GM19455 (cell line): ENCODE data around the gene GAS2L2.

Experiments used
- ATAC-seq: cut with Tn5 transposase; IDR thresholded peaks from one replicate; pipeline ENCODE4 v1.9.1; 2021; ENCODE audit not compliant: unreplicated experiment

GAS2L2 gene

DNA sequence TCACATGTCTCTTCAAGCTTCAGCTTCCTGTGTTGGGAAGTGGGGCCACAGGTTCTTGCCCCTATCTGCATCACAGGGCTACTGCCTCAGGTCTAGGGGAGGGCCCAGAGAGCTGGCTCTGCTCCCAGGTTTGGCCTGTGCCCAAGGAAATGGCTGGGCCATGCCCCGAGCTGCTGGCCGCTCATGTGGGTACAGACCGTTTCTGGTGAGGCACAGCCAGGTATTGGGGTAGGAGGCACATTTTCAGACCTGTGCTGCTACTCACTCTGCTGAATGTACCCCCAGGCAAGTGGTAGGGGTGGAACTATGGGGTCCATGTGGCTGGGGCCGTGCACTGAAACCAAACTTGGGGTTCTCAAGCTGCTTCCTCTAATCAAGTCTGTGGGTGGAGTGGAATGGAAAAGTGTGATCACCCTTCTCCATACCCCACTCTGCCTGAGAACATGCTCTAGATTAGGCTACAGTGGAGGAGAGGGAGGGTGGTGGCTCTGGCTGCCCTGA is 4.6 kb downstream of the GAS2L2 start:
- ATAC-seq = no peak

DNA sequence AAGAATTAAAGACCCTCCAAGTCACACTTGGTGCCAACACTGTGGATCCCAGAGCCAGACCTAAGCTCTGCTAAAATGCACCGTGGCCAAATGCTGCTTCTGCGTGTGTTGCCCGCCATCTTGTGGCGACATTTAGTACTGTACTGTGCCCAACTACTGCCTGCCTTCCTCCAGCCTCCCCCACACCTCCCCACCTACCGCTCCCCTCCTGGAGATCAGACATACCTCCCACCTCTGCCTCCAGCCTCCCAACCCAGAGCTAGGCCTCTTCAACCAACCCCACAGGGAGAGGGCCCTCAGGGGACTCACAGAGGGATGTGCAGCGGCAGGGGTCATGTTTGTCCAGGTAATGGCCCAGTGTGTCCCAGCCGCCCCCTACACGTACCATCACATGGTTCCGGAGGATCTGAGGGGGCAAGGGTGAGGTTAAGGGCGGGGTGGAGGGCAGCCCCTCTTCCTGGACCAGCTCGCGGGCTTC is 5.5 kb downstream of the GAS2L2 start:
- no peak for ATAC-seq

DNA sequence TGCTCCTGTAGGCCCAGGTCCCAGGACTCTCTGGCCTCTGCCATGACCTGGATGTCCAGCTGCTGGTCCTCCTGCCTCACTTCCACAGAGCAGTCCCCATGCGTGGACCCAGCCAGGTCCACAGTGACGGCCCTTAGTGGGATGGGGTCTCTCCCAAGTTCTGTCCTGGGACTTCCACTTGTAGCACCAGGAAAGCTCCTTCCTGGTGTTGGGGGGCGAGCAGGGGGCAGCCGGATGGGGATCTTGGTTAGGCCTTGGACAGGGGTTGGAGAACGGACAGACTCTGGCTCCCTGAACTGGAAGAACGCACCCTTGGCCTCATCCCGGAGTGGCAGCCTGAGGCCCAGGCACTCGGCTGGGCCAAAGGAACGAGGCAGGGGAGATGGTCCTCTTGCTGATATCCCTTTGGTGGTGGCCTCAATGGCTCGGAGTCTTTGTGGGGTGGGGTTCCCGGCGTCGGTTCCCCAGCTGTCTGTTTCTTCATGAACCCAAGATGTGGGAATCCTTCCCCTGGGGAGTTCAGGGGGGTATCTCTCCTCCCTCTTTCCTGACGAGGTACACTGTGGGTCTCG is 7.2 kb downstream of the GAS2L2 start:
- ATAC-seq = no peak

DNA sequence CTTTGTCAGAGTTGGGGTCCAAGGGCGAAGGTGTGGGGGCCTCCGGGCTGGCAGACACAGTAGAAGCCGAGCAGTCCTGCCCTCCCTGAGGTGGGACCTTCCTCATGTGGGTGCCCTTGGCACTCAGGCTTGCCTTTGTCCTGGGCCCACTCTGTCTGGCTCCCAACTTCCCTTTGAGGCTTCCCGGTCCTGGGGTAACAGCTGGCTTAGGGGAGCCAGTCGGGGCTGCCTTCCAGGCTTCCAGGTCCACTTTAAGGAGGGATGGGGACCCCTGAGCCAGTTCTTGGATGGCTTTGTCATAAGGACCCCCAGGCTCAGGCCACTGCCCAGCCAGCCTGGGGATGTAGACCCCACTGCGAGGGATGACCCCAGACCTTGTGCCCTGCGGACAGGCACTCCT is 7.8 kb downstream of the GAS2L2 start:
- ATAC-seq = no peak

DNA sequence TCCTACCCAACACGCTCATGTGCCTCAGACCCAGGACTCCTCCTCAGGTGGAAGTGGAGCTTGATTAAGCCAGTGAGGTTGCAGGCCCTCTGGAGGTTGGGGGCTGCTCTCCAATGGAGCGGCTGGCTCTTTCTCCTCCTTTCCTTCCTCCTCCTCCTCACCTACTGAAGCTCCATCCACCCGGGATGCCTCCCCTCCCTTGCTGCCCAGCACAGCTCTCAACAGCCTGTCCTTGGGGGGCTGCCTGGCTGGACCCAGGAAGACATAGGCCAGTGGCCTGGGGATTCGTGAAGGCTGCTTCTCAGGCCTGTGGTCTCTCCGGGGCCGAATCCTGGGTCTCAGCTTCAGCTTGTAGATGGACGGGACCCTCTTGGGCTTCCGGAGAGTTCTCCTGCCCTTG is 8.2 kb downstream of the GAS2L2 start:
- no peak for ATAC-seq

DNA sequence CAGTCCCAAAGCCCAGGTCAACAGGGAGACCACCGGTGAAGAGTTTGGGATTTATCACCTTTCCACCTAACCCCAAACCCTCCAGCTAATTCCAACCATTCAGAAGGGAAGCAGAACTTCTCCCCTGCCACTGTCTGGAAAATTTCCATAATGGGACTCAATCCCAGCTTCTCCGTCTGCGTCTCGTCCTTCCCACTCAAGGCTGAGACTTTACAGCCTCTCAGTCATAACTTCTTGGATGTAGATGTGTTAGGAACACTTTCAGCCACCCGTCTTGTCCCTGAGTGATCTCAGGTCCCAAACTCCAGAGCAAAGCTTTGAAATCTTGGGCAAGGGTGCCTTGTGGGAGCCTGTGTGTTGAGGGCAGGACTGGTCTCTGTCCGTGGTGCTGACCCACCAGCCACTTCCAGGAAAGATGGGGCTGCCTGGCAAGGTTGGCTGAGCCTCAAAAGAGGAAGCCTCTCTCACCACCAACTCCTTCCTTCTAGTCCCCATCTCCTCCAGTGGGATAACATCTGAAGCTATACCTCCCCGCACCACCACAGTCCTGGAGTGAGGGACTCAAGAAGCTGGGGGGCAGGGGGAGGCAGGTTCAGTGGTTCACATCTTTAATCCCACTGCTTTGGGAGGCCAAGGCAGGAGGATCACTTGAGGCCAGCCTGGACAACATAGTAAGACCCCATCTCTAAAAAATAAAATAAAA is 9.3 kb downstream of the GAS2L2 start:
- ATAC-seq = no peak

DNA sequence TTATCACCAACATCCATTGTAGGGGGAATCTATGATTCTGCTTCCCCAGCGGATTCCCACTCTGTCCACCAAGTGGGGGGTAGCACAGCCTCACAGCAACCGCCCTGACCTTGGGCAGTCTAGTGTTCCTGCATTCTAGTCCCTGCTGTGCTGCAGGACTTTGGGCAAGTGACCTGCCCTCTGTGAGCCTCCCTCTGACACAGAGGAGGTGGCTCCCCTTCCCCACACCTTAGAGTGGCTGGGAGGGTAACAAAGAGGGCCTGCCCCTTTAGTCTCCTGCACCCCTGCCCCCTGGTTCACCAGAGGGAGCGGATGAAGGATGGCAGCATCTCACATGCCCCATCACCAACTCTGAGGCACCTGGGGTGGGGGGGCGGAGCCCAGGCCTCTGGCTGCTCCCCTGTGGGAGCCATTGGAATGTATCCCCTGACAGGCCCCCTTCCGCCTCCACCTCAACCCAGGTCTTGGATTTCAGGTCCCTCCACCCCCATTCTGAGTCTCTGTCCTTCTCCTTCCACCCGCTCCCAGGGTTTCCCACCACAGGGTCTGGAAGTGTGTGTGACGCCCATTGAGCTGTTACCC is 10.1 kb downstream of the GAS2L2 start:
- no peak for ATAC-seq

DNA sequence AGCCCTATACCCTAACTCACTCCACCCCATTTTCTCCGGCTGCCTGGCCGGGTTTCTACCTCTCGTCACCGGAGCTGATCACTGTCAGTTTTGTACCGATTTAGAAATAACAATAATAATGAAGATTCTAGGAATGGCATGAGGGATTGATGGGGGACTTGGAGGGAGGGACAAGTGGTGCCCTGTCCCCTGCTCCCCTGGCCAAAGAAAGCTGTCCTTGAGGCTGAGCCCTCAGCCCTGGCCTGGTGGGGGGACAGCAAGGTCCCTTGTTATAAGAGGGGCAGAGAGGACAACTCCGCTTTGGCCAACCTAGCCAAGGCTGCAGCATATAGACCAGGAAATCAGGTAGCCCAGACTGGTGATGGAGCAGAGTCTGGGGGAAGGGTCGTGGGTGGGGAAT is 10.5 kb downstream of the GAS2L2 start:
- ATAC-seq = no peak

DNA sequence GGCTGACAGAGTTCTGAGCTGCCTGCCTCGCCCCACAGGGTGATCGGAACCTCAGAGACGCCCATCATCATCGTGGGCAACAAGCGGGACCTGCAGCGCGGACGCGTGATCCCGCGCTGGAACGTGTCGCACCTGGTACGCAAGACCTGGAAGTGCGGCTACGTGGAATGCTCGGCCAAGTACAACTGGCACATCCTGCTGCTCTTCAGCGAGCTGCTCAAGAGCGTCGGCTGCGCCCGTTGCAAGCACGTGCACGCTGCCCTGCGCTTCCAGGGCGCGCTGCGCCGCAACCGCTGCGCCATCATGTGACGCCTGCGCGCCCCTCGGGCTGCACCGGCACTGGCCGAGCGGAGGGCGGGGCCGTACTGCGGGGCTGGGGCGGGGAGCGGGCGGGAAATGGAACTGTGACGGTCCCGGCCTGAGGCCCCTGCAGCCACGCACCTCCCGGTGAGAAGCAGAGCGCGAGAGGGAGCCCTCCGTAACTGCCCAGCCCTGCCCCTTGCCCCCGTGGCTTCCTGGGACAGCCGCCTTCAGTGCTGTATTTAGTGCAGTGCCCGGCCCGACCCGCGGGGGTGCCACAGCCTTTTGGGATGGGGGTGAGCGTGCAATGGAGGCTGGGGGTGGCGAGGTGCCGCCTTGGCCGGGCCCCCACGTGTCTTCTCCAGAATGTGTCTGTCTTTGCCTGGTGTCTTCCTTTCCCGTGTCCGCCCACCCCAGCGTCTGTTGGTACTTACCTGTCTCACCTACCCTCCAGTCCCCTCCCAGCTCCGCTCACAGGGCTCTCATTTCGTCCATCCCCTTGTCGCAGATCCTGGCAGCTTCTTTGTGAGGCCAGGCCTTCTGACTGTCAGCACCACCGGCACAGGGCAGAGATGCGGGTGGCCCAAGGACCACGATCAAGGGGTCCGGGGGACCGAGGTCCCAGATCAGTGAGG is 11.8 kb downstream of the GAS2L2 start:
- ATAC-seq = no peak

DNA sequence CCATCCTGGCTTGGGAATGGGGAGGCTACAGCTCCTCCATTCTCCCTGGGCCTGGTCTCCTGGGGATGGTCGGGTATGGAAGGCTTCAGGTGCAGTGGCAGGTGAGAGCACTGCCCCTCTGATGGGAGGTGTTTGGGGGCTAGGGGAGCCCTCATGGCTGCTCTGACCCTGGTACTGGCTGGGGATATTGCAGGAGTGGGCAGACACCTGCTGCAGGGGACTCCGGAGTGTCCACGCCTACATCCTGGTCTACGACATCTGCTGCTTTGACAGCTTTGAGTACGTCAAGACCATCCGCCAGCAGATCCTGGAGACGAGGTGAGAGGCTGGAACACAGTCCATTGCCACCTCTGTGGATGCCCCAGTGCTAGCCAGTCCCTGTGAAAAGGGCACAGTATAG is 12.8 kb downstream of the GAS2L2 start:
- no peak for ATAC-seq

DNA sequence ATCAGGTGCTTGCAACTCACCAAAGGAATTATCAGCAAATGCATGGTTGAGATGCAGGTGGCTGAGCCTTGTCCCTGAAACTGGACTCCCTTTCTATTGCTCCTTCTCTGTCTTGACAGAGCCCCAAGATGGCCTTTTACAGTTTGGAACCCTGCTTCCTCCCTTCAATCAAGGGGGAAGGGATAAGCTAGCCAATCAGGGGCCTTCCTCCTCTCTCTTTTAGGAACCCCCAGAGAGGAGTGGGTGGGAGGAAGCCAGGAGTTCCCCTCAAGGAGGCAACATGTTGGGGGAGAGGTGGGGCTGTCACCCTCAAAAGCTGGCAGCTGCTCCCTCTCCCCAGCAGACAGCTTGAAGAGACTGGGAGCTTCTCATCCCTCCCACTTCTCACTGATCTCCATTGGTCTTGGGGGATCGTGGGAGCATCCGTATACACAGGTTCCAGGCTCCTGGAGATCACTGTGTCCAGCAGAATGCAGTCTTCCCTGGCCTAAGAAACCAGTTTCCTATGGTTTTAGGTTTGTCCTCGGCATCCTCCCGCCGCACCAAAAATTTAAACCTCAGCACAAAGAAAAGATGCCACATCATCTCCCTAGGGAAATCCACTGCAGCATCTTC is 14.4 kb downstream of the GAS2L2 start:
- ATAC-seq = no peak

DNA sequence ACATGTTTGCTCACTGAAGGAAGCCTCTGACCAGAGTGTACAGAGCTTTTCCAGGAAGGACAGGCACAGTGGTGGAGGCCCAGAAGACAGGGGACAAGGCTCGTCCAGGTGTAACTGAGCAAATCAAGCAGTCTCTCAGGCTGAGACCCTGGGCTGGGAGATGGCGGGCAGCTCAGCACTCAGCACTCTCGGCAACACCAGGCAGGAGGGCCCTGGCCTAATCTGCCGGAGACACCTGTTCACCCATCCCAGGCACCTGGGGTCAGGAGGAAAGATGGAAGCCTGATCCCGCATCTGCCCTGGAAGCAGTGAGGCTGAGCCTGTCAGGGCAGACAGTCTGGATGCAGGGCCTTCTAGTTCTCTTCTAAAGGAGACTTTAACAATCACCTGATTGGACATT is 16.8 kb downstream of the GAS2L2 start:
- ATAC-seq = no peak

DNA sequence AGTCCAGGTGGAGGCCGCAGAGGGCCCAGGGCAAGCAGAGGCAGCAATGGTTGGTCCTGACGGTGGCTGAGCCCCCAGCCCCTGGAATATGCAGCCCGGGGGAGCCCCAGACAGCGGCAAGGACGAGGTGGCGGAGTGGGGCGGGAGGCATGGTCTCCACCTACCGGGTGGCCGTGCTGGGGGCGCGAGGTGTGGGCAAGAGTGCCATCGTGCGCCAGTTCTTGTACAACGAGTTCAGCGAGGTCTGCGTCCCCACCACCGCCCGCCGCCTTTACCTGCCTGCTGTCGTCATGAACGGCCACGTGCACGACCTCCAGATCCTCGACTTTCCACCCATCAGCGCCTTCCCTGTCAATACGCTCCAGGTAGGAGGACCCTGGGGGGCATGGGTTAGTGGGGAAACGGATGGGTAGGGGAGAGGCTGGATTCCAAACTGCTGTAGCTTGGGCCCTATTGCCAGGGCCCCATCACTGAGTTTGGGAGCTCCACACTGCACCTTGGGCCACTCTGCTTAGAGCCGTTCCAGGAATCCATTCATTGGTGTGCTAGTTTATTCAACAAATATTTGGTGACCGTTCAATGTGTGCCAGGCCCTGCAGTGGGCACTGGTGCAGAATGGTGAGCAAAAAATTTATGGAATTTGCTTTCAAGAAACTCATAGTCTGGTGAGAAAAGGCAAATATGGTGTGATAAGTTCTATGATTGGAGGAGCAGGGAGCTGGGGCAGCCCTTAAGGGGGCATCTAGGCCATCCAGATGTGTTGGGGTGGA is 17.8 kb downstream of the GAS2L2 start:
- no peak for ATAC-seq

DNA sequence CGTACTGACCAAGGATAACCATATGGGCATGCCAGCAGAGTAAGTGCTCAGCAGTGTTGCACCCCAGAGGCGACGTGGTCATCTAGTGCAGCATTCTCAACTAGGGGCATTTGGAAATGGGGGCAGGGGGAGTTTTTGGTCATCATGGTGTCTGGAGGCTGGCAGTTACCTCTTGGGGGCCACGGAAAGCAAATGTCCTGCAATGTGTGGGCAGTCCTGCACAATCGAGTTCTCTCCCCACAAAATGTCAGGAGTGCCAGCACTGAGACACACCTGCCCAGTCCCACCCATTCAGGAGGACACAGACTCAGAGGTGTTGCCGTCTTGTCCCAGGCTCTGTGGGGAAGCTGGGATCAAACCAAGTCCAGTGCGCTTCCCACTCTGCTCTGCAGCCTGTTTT is 18.6 kb downstream of the GAS2L2 start:
- no peak for ATAC-seq

DNA sequence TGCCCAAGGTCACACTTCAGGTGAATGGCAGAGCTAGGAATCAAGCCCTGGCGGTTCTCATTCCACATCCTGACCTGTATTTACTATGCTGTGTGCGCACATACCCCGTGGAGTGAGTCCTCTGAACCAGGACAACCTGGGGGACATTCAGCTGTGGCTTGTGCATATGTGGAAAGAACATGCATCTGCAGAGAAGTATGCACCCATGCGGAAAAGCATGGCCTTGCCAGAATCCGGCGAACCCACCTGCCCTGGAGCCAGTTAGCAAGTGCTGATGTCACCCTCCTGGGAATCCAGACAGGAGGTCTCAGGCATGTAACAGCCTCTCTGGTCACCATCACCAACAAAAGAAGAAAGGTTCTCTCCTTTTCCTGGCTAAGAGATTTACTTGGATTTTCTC is 19.7 kb downstream of the GAS2L2 start:
- ATAC-seq = no peak

DNA sequence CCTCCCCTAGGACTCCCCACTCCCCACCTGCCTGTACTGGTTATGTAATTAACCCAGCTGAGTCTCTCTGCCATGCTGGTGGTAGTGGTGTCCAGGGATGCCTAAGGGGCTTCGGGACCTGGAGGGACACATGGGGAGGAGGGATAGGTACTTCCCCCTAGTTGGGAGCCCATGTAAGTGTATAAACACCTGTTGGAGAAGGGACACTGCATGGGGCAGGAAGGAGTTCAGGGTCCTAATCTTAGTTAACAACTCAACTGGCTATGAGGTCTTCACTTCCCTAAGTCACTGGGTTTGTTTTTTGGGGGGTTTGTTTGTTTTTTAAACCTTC is 20.3 kb downstream of the GAS2L2 start:
- ATAC-seq = no peak

DNA sequence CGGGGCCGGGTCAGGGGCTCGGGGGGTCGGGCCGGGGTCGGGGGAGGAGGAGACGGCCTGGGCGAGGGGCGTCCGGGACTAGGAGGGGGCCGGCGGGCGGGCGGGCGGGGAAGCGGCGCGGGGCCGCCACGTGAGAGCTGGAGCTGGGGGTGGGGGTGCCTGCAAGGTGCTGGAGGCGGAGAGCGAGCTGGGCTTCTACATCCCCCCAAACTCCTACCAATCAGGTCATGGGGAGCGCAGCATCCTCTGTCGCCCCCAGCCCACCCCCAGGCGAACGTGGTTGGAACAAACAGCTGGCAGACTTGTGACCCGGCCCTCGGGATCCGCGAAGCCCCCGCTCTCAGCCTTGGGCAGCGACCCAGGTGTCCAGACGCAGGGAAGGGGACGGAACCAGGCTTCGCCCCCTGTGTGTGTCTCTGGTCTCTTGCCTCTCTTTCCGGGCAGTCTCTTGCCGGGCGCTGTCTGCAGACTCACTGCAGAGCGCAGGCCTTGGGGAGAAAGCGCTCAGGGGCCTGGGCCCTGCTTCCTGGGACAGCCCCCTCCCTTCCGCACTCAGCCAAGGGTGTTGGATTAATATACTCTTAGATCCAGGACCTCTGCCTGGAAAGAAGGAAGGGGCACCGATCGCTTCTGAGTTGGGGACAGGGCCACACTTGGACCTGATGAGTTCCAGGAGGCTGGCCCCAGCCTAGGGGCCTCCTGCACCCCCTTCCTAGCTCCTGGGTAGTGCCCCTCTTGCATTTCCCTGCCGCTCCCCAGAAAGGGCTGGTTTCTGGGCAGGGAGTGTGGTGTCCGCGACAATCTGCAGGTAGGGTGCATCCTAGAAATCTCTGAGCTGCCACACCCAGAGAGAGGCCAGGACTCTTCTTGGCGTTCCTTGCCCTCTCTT is 20.9 kb downstream of the GAS2L2 start:
- ATAC-seq = no peak

DNA sequence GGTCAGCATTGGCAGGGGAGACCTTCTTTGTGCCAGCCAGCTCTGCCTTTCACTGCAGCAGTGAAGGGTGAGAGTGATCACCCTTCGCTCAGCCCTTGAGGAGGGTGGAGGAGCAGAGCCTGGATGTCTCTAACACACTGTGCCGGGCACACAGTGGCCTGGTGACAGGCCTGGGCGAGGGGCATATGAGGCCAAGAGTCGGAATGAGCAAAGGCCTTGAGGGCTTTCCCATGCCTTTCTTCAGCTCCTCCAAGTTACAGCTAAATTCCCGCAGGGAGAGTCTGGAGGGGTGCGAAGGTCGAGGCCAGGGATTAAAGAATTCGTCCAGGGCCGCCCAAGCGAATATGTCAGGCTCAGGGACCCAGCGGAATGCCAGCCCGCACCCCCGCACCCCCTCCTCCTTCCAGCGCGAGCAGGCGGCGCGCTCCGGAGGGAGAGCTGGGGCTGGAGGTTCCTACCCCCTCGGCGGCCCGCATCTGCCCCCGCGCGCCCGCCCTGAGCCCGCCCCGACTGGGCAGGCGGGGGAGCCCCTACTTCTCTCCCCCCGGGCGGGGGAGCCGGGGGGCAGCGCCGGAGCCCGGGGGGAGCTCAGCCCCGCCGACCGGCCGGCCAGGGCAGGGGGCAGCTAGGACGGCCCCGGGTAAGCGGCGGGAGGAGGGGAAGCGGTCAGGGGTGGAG is 21.7 kb downstream of the GAS2L2 start, which contains the start of gene RASL10B:
TSS of gene RASL10B (plus strand) at position 401 of the 678 bp plus-strand sequence. CDS start 3,546 bp downstream, outside the sequence.
- no peak for ATAC-seq
